NT2/D1 (cell line): ENCODE data around the gene CTBP2.

Experiments
- DNase-seq: peaks from one replicate; pipeline ENCODE4 v3.0.0-alpha.2; 2011; ENCODE audit warnings: low read depth, low spot score
- H3K27me3 ChIP-seq: 2 replicates; pipeline ENCODE4 v1.6.0; 2011; ENCODE audit warnings: mild to moderate bottlenecking; ENCODE audit not compliant: insufficient read length, insufficient read depth
- H3K36me3 ChIP-seq: 2 replicates; pipeline ENCODE4 v1.6.1; 2011; ENCODE audit warnings: mild to moderate bottlenecking, low read length, mixed read lengths; ENCODE audit not compliant: insufficient read depth, insufficient read length
- H3K4me1 ChIP-seq: 2 replicates; pipeline ENCODE4 v1.5.1; 2011; ENCODE audit not compliant: insufficient read depth, insufficient read length
- H3K4me3 ChIP-seq: 2 replicates; pipeline ENCODE4 v1.5.1; 2011; ENCODE audit warnings: low read depth; ENCODE audit not compliant: insufficient read length
- H3K9ac ChIP-seq: 2 replicates; pipeline ENCODE4 v1.6.0; 2011; ENCODE audit warnings: low read depth; ENCODE audit not compliant: insufficient read length
- H3K9me3 ChIP-seq: 2 replicates; pipeline ENCODE4 v1.5.1; 2011; ENCODE audit warnings: mild to moderate bottlenecking, low read length; ENCODE audit not compliant: insufficient read depth
- SUZ12 ChIP-seq: IDR thresholded peaks from 2 replicates; pipeline ENCODE4 v1.6.1; 2011; ENCODE audit not compliant: insufficient read length, insufficient read depth; ENCODE audit errors: extremely low read depth
- YY1 ChIP-seq: IDR thresholded peaks from 2 replicates; pipeline ENCODE4 v1.6.1; 2011; ENCODE audit not compliant: insufficient read length, insufficient read depth
- ZNF274 ChIP-seq: IDR thresholded peaks from 2 replicates; pipeline ENCODE4 v1.6.1; 2011; ENCODE audit warnings: mild to moderate bottlenecking, low read depth, low read length

CTBP2 gene

GRCh38 chr10:125007436-125007835 is 152.9 kb downstream of the CTBP2 start:
- Histone ChIP-seq H3K4me3 (no peak overlapping the region), H3K9me3 (no peaks in the 10 kb centered on the region), H3K27me3 (no peaks in the 10 kb centered on the region), H3K36me3 (peaks cover 40% of the 10 kb centered on the region), H3K9ac (no peak overlapping the region), H3K4me1 (peaks cover 14% of the 10 kb centered on the region)
- no peak for DNase-seq
- TF ChIP-seq YY1 = no peak
- TF ChIP-seq ZNF274 = no peak
- TF ChIP-seq SUZ12 = no peak

GRCh38 chr10:125006921-125007426 is 153.4 kb downstream of the CTBP2 start:
- no peak for DNase-seq

GRCh38 chr10:125006188-125006680 is 154.1 kb downstream of the CTBP2 start:
- TF ChIP-seq ZNF274 = no peak
- no peak for TF ChIP-seq YY1
- TF ChIP-seq SUZ12 = no peak
- peaks cover 12% of the 10 kb centered on the region for H3K4me1 ChIP-seq
- no peak overlapping the region for H3K9ac ChIP-seq
- no peak for DNase-seq
- H3K36me3 ChIP-seq = peaks cover 41% of the 10 kb centered on the region
- no peaks in the 10 kb centered on the region for H3K27me3 ChIP-seq
- H3K9me3 ChIP-seq = no peaks in the 10 kb centered on the region
- no peak overlapping the region for H3K4me3 ChIP-seq

More at GRCh38 chr10:125006921-125007426, 153.4 kb downstream of the CTBP2 start:
- Histone ChIP-seq H3K9me3 (no peaks in the 10 kb centered on the region), H3K4me1 (peaks cover 12% of the 10 kb centered on the region), H3K9ac (no peak overlapping the region), H3K27me3 (no peaks in the 10 kb centered on the region), H3K4me3 (no peak overlapping the region), H3K36me3 (peaks cover 40% of the 10 kb centered on the region)
- TF ChIP-seq ZNF274 (no peak), YY1 (no peak), SUZ12 (no peak)

GRCh38 chr10:125005312-125006187 is 154.8 kb downstream of the CTBP2 start:
- TF ChIP-seq SUZ12 (no peak), ZNF274 (no peak), YY1 (no peak)
- H3K9ac ChIP-seq = no peak overlapping the region
- peaks cover 45% of the 10 kb centered on the region for H3K36me3 ChIP-seq
- no peak overlapping the region for H3K4me3 ChIP-seq
- H3K27me3 ChIP-seq = no peaks in the 10 kb centered on the region
- no peak for DNase-seq
- H3K9me3 ChIP-seq = no peaks in the 10 kb centered on the region
- H3K4me1 ChIP-seq = peaks cover 12% of the 10 kb centered on the region

GRCh38 chr10:125004571-125005311 is 155.6 kb downstream of the CTBP2 start:
- no peaks in the 10 kb centered on the region for H3K9me3 ChIP-seq
- H3K36me3 ChIP-seq = peaks cover 53% of the 10 kb centered on the region
- H3K9ac ChIP-seq = no peak overlapping the region
- DNase-seq = no peak
- peaks cover 10% of the 10 kb centered on the region for H3K4me1 ChIP-seq
- H3K27me3 ChIP-seq = no peaks in the 10 kb centered on the region
- TF ChIP-seq YY1 (no peak), ZNF274 (no peak), SUZ12 (no peak)
- no peak overlapping the region for H3K4me3 ChIP-seq

- TF ChIP-seq YY1 = no peak
- TF ChIP-seq SUZ12 = no peak
- no peak for TF ChIP-seq ZNF274
- DNase-seq = no peak
These were observed 156.4 kb downstream of the CTBP2 start for GRCh38 chr10:125003901-125004467.

More at GRCh38 chr10:125003901-125004467, 156.4 kb downstream of the CTBP2 start:
- peaks cover 58% of the 10 kb centered on the region for H3K36me3 ChIP-seq
- no peak overlapping the region for H3K4me3 ChIP-seq
- H3K9me3 ChIP-seq = no peaks in the 10 kb centered on the region
- no peak overlapping the region for H3K9ac ChIP-seq
- no peaks in the 10 kb centered on the region for H3K27me3 ChIP-seq
- H3K4me1 ChIP-seq = peaks cover 6% of the 10 kb centered on the region
